Activated B cell treated with CpG ODN at 0.5 μM for 24 hours (primary cell): ENCODE results near the gene SLC23A3. TPM values are rescaled to one million over a fixed set of nuclear protein-coding genes. Genes with fewer than 3 reads are reported as not detected.

ENCODE experiments used
- ATAC-seq: fragments of 200-7000 bp; cut with Tn5 transposase; one replicate; pipeline ENCODE4 v1.10.0; 2021; ENCODE audit warnings: low read depth, mild to moderate bottlenecking, moderate library complexity
- CTCF ChIA-PET: fragments of 350-600 bp; sonication (Branson Sonifier 250); formaldehyde crosslinking; loops from one replicate; lab custom pipeline; 2021; ENCODE audit warnings: antibody characterized with exemption; lab: Charles Lee
- POLR2A ChIA-PET: fragments of 350-600 bp; sonication (Branson Sonifier 250); formaldehyde crosslinking; loops from one replicate; lab custom pipeline; 2021; ENCODE audit warnings: antibody characterized with exemption; lab: Charles Lee
- DNase-seq: peaks from one replicate; pipeline ENCODE4 v3.0.0; 2022
- H3K27ac Mint-ChIP-seq: one replicate; pipeline ENCODE4 v1.8.0; 2020; ENCODE audit warnings: mixed read lengths
- H3K27me3 Mint-ChIP-seq: one replicate; pipeline ENCODE4 v1.8.0; 2021; ENCODE audit warnings: mixed read lengths
- H3K36me3 Mint-ChIP-seq: one replicate; pipeline ENCODE4 v1.8.0; 2021; ENCODE audit warnings: low read depth, mixed read lengths
- H3K4me1 Mint-ChIP-seq: one replicate; pipeline ENCODE4 v1.8.0; 2021; ENCODE audit warnings: mixed read lengths
- H3K4me3 Mint-ChIP-seq: one replicate; pipeline ENCODE4 v1.8.0; 2020; ENCODE audit warnings: mild to moderate bottlenecking, mixed read lengths
- H3K9me3 Mint-ChIP-seq: one replicate; pipeline ENCODE4 v1.8.0; 2020; ENCODE audit warnings: mixed read lengths
- CTCF ChIP-seq: fragments of 200-600 bp; IDR thresholded peaks from one replicate; pipeline ENCODE4 v1.8.0; 2022; ENCODE audit warnings: antibody characterized with exemption, mild to moderate bottlenecking
- intact Hi-C: fragments of 100-400 bp; cut with micrococcal nuclease; formaldehyde crosslinking; loops from one replicate; pipeline ENCODE4 v1.15.1; 2024
- total RNA-seq: library from RNA; stranded (reverse); gene quantifications from 2 replicates; pipeline ENCODE4 v1.2.3, GENCODE V29; 2022

The SLC23A3 gene
- total RNA-seq, 1 donor from 2014 or later, result 4.9 TPM

GRCh38 chr2:219215871-219216534 is 46.2 kb upstream of the SLC23A3 start:
- Mint-ChIP-seq H3K27me3 (no peaks in the 10 kb centered on the region), H3K27ac (no peak overlapping the region), H3K9me3 (no peaks in the 10 kb centered on the region), H3K36me3 (peaks cover 32% of the 10 kb centered on the region), H3K4me3 (no peak overlapping the region), H3K4me1 (peaks cover 27% of the 10 kb centered on the region)
- DNase-seq (no peak), ATAC-seq (no peak)
- TF ChIP-seq CTCF, result no peak
- ChIA-PET CTCF (interaction anchor here (0.5 to 4.3 kb wide), 3 partner anchors 7 to 1017 kb away, joined by 4 to 25 read pairs (median 5); no protein-coding TSS in a partner anchor), POLR2A (interaction anchor here (0.9 to 5.9 kb wide), 9 partner anchors 10 to 336 kb away, joined by 3 to 61 read pairs (median 4); partner anchors contain the start of genes ANKZF1, ATG9A, CNPPD1 and DNAJB2)
- intact Hi-C loops, result no loop called here

DNA sequence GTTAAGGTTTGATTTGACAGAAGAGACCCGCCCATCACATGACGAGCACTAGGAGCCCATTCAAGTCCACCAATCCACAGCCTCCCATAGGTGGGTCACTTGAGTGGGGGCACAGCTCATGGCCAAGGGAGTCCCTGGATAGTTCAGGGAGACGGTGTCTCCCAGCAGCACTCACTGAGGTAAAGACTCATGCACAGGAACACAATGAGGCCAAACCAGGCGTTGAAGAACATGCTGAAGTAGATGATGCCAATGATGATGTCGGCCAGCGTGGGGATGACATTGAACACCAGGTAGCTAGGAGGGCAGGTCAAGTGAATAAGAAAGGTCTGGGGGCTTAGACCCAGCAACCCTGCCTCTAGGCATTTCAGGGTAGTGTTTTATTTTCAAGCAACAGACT is 45.0 kb upstream of the SLC23A3 start:
- H3K36me3 Mint-ChIP-seq, result peaks cover 25% of the 10 kb centered on the region
- no peak for ATAC-seq
- H3K4me3 Mint-ChIP-seq, result no peak overlapping the region
- peaks cover 28% of the 10 kb centered on the region for H3K4me1 Mint-ChIP-seq
- ChIA-PET CTCF (interaction anchor here (1.0 to 1.3 kb wide), 2 partner anchors 45 to 80 kb away, joined by 3 to 4 read pairs; partner anchors contain the start of gene SLC23A3), POLR2A (interaction anchor here (1.0 to 1.3 kb wide), 2 partner anchors 15 to 30 kb away, joined by 3 read pairs; partner anchors contain the start of genes ANKZF1, ATG9A, GLB1L and STK16)
- intact Hi-C loops, result no loop called here
- TF ChIP-seq CTCF, result no peak
- no peak overlapping the region for H3K27ac Mint-ChIP-seq
- no peaks in the 10 kb centered on the region for H3K27me3 Mint-ChIP-seq
- DNase-seq, result no peak
- no peaks in the 10 kb centered on the region for H3K9me3 Mint-ChIP-seq

DNA sequence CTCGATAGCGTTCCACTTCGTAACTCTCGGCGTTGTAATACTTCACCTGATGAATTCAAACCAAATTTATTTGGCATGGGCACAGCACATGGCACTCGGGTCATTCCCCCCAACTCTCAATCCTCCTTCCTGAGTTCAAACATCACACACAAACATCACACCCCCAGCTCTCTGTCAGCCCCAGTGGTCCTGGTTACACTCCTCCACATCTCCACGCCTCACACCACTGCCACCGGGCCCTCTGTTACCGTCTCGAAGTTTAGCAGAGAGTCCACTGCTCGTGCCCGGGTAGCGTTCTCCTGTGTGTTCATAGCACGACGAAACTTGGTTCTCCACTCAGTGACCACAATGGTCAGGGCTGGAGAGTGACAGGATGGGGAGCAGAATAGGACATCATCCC is 44.3 kb upstream of the SLC23A3 start:
- no peaks in the 10 kb centered on the region for H3K9me3 Mint-ChIP-seq
- H3K27me3 Mint-ChIP-seq, result no peaks in the 10 kb centered on the region
- POLR2A ChIA-PET, result no interaction called here
- no peak overlapping the region for H3K27ac Mint-ChIP-seq
- CTCF ChIA-PET, result interaction anchor here (1.3 kb wide), 1 partner anchor 81 kb away, joined by 4 read pairs; no protein-coding TSS in a partner anchor
- intact Hi-C loops, result no loop called here
- no peak for TF ChIP-seq CTCF
- DNase-seq, result no peak
- no peak overlapping the region for H3K4me3 Mint-ChIP-seq
- peaks cover 27% of the 10 kb centered on the region for H3K36me3 Mint-ChIP-seq
- H3K4me1 Mint-ChIP-seq, result peaks cover 22% of the 10 kb centered on the region
- ATAC-seq, result no peak

DNA sequence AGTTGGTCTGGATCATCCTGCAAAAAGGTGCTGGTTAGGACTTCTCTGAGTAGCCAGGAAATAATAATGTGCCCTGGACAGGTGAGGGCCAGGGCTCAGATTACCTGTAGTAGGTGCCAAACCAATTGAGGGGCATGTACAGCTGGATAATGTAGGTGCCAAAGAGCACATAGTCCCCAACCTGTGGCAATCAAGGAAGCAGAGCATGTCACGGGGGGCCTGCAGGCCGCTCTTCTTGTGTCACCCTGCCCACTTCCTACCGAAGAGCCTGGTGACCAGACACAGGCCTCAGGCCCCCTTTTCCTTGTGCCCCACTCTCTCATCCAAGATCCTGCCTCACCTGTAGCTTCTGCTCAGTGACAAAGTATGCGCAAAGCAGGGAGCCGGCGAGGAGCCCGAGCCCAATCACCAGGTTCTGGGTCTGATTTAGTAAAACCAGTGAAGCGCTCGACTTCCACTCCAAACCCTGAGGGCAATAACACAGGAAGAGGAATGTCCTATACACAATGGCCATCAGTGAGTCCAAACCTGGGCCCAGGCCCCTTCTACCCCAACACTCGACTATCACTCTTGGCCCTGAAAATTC is 43.8 kb upstream of the SLC23A3 start:
- Mint-ChIP-seq H3K9me3 (no peaks in the 10 kb centered on the region), H3K27ac (no peak overlapping the region), H3K27me3 (no peaks in the 10 kb centered on the region), H3K36me3 (peaks cover 30% of the 10 kb centered on the region), H3K4me1 (peaks cover 18% of the 10 kb centered on the region), H3K4me3 (no peak overlapping the region)
- ATAC-seq (no peak), DNase-seq (no peak)
- no peak for TF ChIP-seq CTCF
- ChIA-PET POLR2A (interaction anchor here (3.0 kb wide), 1 partner anchor 37 kb away, joined by 21 read pairs; the partner anchor contains the start of gene CNPPD1), CTCF (interaction anchor here (1.3 to 1.4 kb wide), 2 partner anchors 54 to 81 kb away, joined by 4 read pairs; no protein-coding TSS in a partner anchor)
- intact Hi-C loops, result no loop called here

- Mint-ChIP-seq H3K27ac (no peak overlapping the region), H3K4me3 (no peak overlapping the region), H3K9me3 (no peaks in the 10 kb centered on the region), H3K4me1 (peaks cover 20% of the 10 kb centered on the region), H3K36me3 (peaks cover 36% of the 10 kb centered on the region), H3K27me3 (no peaks in the 10 kb centered on the region)
- ChIA-PET CTCF (interaction anchor here (1.4 kb wide), 1 partner anchor 53 kb away, joined by 4 read pairs; no protein-coding TSS in a partner anchor), POLR2A (interaction anchor here (2.2 to 3.0 kb wide), 2 partner anchors 36 to 66 kb away, joined by 21 to 22 read pairs; partner anchors contain the start of genes CNPPD1 and DNAJB2)
- no peak for DNase-seq
- TF ChIP-seq CTCF, result no peak
- no peak for ATAC-seq
- intact Hi-C loops, result no loop called here
These were observed 43.2 kb upstream of the SLC23A3 start for GRCh38 chr2:219213026-219213415.
